HepG2 (cell line): ENCODE data around the gene FAM83C. TPM values are rescaled to one million over a fixed set of nuclear protein-coding genes. Genes with fewer than 3 reads are reported as not detected.

Experiments
- BCL6 ChIP-seq: IDR thresholded peaks from 2 replicates; pipeline ENCODE4 v1.6.1; 2016; ENCODE audit warnings: missing genetic modification reagents, missing compliant biosample characterization
- CTCF ChIP-seq: sonication (generic); formaldehyde crosslinking; IDR thresholded peaks from 2 replicates; pipeline ENCODE4 v1.5.0; 2020; ENCODE audit warnings: mild to moderate bottlenecking, missing genetic modification reagents, moderate library complexity
- FUBP1 ChIP-seq: sonication (generic); formaldehyde crosslinking; IDR thresholded peaks from 2 replicates; pipeline ENCODE4 v1.5.1; 2020; ENCODE audit warnings: missing genetic modification reagents, mild to moderate bottlenecking, borderline replicate concordance
- GMEB1 ChIP-seq: sonication (generic); formaldehyde crosslinking; IDR thresholded peaks from 2 replicates; pipeline ENCODE4 v1.5.1; 2020; ENCODE audit warnings: missing genetic modification reagents, mild to moderate bottlenecking, borderline replicate concordance
- IRX3 ChIP-seq: sonication (generic); formaldehyde crosslinking; IDR thresholded peaks from 2 replicates; pipeline ENCODE4 v1.8.1; 2023; ENCODE audit warnings: mild to moderate bottlenecking, low read depth, missing genetic modification reagents, borderline replicate concordance
- MEIS2 ChIP-seq: sonication (generic); formaldehyde crosslinking; IDR thresholded peaks from 2 replicates; pipeline ENCODE4 v1.9.0; 2021; ENCODE audit warnings: mild to moderate bottlenecking, missing genetic modification reagents
- NR0B2 ChIP-seq: sonication (generic); formaldehyde crosslinking; IDR thresholded peaks from 2 replicates; pipeline ENCODE4 v1.4.0; 2020; ENCODE audit warnings: mild to moderate bottlenecking, missing genetic modification reagents
- NR2F6 ChIP-seq, 2 experiments: IDR thresholded peaks; 2 replicates each; pipeline ENCODE4 v1.6.1; 2016; ENCODE audit warnings: antibody characterized with exemption in 1 of 2, mild to moderate bottlenecking in 1 of 2
- POLR2G ChIP-seq: fragments of 200-400 bp; formaldehyde crosslinking; IDR thresholded peaks from 2 replicates; pipeline ENCODE4 v1.6.1; 2018; ENCODE audit warnings: mild to moderate bottlenecking, low read depth, low read length, moderate library complexity
- RFXANK ChIP-seq: IDR thresholded peaks from 2 replicates; pipeline ENCODE4 v1.6.1; 2016
- SIX1 ChIP-seq: sonication (generic); formaldehyde crosslinking; IDR thresholded peaks from 2 replicates; pipeline ENCODE4 v1.4.0; 2020; ENCODE audit warnings: missing genetic modification reagents, borderline replicate concordance
- TBX3 ChIP-seq: fragments of 450-650 bp; IDR thresholded peaks from 2 replicates; pipeline ENCODE4 v1.6.1; 2017; ENCODE audit warnings: antibody characterized with exemption, mild to moderate bottlenecking, inconsistent platforms, borderline replicate concordance
- TCF7 ChIP-seq: sonication (generic); IDR thresholded peaks from 2 replicates; pipeline ENCODE4 v1.6.1; 2016; ENCODE audit warnings: antibody characterized with exemption, low read depth
- TGIF2 ChIP-seq: IDR thresholded peaks from 2 replicates; pipeline ENCODE4 v1.6.1; 2016; ENCODE audit warnings: control low read depth, missing compliant biosample characterization
- THYN1 ChIP-seq: sonication (generic); formaldehyde crosslinking; IDR thresholded peaks from 2 replicates; pipeline ENCODE4 v1.8.1; 2023; ENCODE audit warnings: low read depth, mild to moderate bottlenecking, moderate library complexity, missing genetic modification reagents, borderline replicate concordance
- ZBTB43 ChIP-seq: sonication (generic); formaldehyde crosslinking; conservative IDR thresholded peaks from 2 replicates; pipeline ENCODE4 v1.4.0; 2020; ENCODE audit warnings: missing genetic modification reagents
- ZGPAT ChIP-seq: IDR thresholded peaks from 2 replicates; pipeline ENCODE4 v1.6.1; 2016; ENCODE audit warnings: mild to moderate bottlenecking
- ZNF746 ChIP-seq: sonication (generic); formaldehyde crosslinking; IDR thresholded peaks from 2 replicates; pipeline ENCODE4 v1.8.0; 2022; ENCODE audit warnings: mild to moderate bottlenecking, missing genetic modification reagents
- ZSCAN25 ChIP-seq: sonication (generic); formaldehyde crosslinking; IDR thresholded peaks from 2 replicates; pipeline ENCODE4 v1.8.0; 2022; ENCODE audit warnings: mild to moderate bottlenecking, missing genetic modification reagents
- polyA plus RNA-seq, 8 experiments: library from polyadenylated mRNA; depleted of rRNA in 3 of 8; stranded (reverse) in 7 of 8; unstranded in 1 of 8; fragments of >200 nt; fragmentation: Illumina TruSeq in 4 of 8; extraction: Trizol in 4 of 8; gene quantifications; 2 replicates each; pipeline versions ENCODE4 v1.2.1 to v1.2.3, GENCODE V29; 2011 to 2016; ENCODE audit warnings: low read depth in 4 of 8, missing spikeins in 1 of 8, mixed read lengths in 1 of 8; ENCODE audit not compliant: insufficient read depth in 1 of 8
- total RNA-seq, 5 experiments: library from RNA; depleted of rRNA; stranded (reverse); fragments of >200 nt; fragmentation: Illumina TruSeq; extraction: Trizol; gene quantifications; 2 replicates each; pipeline ENCODE4 v1.2.3, GENCODE V29; 2016; ENCODE audit warnings: low read depth in 1 of 5

The FAM83C gene
- total and polyA plus RNA-seq, 2 of the 13 experiments (the other 11 are each of a cell fraction or from before 2014, with no cell fraction given): 0.04 TPM; not detected in 1

GRCh38 chr20:35286077-35286898 is 5.9 kb downstream of the FAM83C start (continued):
- peak; percentile 67 for TF ChIP-seq POLR2G
- TF ChIP-seq IRX3 (CRISPR knock-in tag): peak; percentile 79; the same call in 1 of the 2 replicates
- peak; percentile 44; the same call in 1 of the 2 replicates for TF ChIP-seq BCL6 (CRISPR knock-in tag)
- no peak for TF ChIP-seq NR0B2
- peak; percentile 59; the same call in 1 of the 2 replicates for TF ChIP-seq MEIS2 (CRISPR knock-in tag)
- TF ChIP-seq ZBTB43 (CRISPR knock-in tag): peak; percentile 78
- TF ChIP-seq ZNF746: no peak
- TF ChIP-seq FUBP1: 0 out of 2 replicates have a peak, but pooled peaks have one; percentile 9
- TF ChIP-seq GMEB1 (CRISPR knock-in tag): peak; percentile 27; the same call in 1 of the 2 replicates
- TF ChIP-seq NR2F6 (IDR thresholded peaks at IDR 0.05): peak; percentile 92
- TF ChIP-seq NR2F6 (CRISPR knock-in tag; IDR thresholded peaks at IDR 0.05): peak; percentile 82
- TF ChIP-seq ZGPAT (CRISPR knock-in tag): peak; percentile 72
- peak; percentile 29; the same call in 1 of the 2 replicates for TF ChIP-seq SIX1 (CRISPR knock-in tag)
- TF ChIP-seq TGIF2 (CRISPR knock-in tag): peak; percentile 89
- 0 out of 2 replicates have a peak, but pooled peaks have one; percentile 59 for TF ChIP-seq RFXANK (CRISPR knock-in tag)
- TF ChIP-seq TCF7: no peak
- TF ChIP-seq CTCF (CRISPR knock-in tag): 0 out of 2 replicates have a peak, but pooled peaks have one; percentile 26
- no peak; the same call in 1 of the 2 replicates for TF ChIP-seq THYN1 (CRISPR knock-in tag)
- 0 out of 2 replicates have a peak, but pooled peaks have one; percentile 10 for TF ChIP-seq ZSCAN25 (CRISPR knock-in tag)
- peak; percentile 35; the same call in 1 of the 2 replicates for TF ChIP-seq TBX3
